ENCODE data around the gene IGFL1.
"Not testable (repeated sequence)": the region's sequence is repeated elsewhere in the genome, so short reads cannot be mapped to it uniquely, and the experiment has no call there.

Gene IGFL1

GRCh38 chr19:46202426-46202825 is 27.1 kb upstream of the IGFL1 start:
- DNase-seq (ENCODE audit: low spot score), result no peak

GRCh38 chr19:46202872-46203860 is 26.4 kb upstream of the IGFL1 start:
- no peak for DNase-seq (ENCODE audit: low spot score)

- DNase-seq (ENCODE audit: low spot score), result no peak
Measured at GRCh38 chr19:46204008-46204407, 25.5 kb upstream of the IGFL1 start.

- no peak for DNase-seq (ENCODE audit: low spot score)
Measured at GRCh38 chr19:46205183-46205984, 24.2 kb upstream of the IGFL1 start.

- DNase-seq (ENCODE audit: low spot score), result no peak
Measured at GRCh38 chr19:46206176-46206575, 23.4 kb upstream of the IGFL1 start.

- DNase-seq (ENCODE audit: low spot score), result no peak
Measured at GRCh38 chr19:46206682-46207081, 22.9 kb upstream of the IGFL1 start.

- not testable (repeated sequence) for DNase-seq (ENCODE audit: low spot score)
Measured at GRCh38 chr19:46207858-46208257, 21.7 kb upstream of the IGFL1 start.

- no peak for DNase-seq (ENCODE audit: low spot score)
Measured at GRCh38 chr19:46209051-46209450, 20.5 kb upstream of the IGFL1 start.

GRCh38 chr19:46209472-46209871 is 20.1 kb upstream of the IGFL1 start:
- no peak for DNase-seq (ENCODE audit: low spot score)

- no peak for DNase-seq (ENCODE audit: low spot score)
Measured at GRCh38 chr19:46210669-46211068, 18.9 kb upstream of the IGFL1 start.

GRCh38 chr19:46211201-46211881 is 18.2 kb upstream of the IGFL1 start:
- no peak for DNase-seq (ENCODE audit: low spot score)

- DNase-seq (ENCODE audit: low spot score), result not testable (repeated sequence)
Measured at GRCh38 chr19:46212592-46212991, 16.9 kb upstream of the IGFL1 start.

- no peak for DNase-seq (ENCODE audit: low spot score)
Measured at GRCh38 chr19:46213156-46213555, 16.4 kb upstream of the IGFL1 start.

GRCh38 chr19:46213806-46214205 is 15.7 kb upstream of the IGFL1 start:
- DNase-seq (ENCODE audit: low spot score), result no peak

GRCh38 chr19:46216612-46217011 is 12.9 kb upstream of the IGFL1 start:
- DNase-seq (ENCODE audit: low spot score), result no peak

GRCh38 chr19:46217476-46217875 is 12.1 kb upstream of the IGFL1 start:
- DNase-seq (ENCODE audit: low spot score), result no peak

GRCh38 chr19:46218160-46218559 is 11.4 kb upstream of the IGFL1 start:
- no peak for DNase-seq (ENCODE audit: low spot score)

GRCh38 chr19:46220038-46220615 is 9.4 kb upstream of the IGFL1 start:
- no peak for DNase-seq (ENCODE audit: low spot score)

- DNase-seq (ENCODE audit: low spot score), result no peak
Measured at GRCh38 chr19:46221152-46221551, 8.4 kb upstream of the IGFL1 start.

GRCh38 chr19:46221981-46222610 is 7.4 kb upstream of the IGFL1 start:
- no peak for DNase-seq (ENCODE audit: low spot score)

GRCh38 chr19:46223787-46224186 is 5.8 kb upstream of the IGFL1 start:
- DNase-seq (ENCODE audit: low spot score), result not testable (repeated sequence)
